GM12874 (cell line): Measurements from ENCODE around the gene ENO4.

Source experiments
- TF ChIP-seq, protein P1 (sequence below): IDR thresholded peaks from 2 replicates; pipeline ENCODE4 v1.5.1; 2011; ENCODE audit warnings: low read depth, mild to moderate bottlenecking, control low read depth, low read length, moderate library complexity; ENCODE audit not compliant: insufficient read depth

The ENO4 gene

DNA sequence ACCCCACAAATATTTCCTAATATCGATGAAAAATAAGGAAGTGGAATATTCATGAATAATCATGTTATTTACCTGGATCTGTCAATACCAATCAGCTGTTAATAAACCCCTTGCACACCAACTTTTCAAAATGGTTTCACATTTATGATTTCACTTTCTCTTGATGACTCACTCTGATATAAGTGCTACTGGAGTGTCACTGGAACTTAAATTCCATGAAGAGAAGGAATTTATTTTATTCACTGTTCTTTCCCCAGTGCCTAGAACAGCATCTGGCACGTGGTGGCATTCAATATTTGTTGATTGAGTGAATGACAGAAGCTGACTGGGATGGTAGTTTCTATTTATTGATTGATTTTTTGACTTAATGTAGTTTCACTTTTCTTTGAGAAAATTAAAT is 3.5 kb upstream of the ENO4 start:
- TF ChIP-seq, protein P1, sequence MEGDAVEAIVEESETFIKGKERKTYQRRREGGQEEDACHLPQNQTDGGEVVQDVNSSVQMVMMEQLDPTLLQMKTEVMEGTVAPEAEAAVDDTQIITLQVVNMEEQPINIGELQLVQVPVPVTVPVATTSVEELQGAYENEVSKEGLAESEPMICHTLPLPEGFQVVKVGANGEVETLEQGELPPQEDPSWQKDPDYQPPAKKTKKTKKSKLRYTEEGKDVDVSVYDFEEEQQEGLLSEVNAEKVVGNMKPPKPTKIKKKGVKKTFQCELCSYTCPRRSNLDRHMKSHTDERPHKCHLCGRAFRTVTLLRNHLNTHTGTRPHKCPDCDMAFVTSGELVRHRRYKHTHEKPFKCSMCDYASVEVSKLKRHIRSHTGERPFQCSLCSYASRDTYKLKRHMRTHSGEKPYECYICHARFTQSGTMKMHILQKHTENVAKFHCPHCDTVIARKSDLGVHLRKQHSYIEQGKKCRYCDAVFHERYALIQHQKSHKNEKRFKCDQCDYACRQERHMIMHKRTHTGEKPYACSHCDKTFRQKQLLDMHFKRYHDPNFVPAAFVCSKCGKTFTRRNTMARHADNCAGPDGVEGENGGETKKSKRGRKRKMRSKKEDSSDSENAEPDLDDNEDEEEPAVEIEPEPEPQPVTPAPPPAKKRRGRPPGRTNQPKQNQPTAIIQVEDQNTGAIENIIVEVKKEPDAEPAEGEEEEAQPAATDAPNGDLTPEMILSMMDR: no peak

DNA sequence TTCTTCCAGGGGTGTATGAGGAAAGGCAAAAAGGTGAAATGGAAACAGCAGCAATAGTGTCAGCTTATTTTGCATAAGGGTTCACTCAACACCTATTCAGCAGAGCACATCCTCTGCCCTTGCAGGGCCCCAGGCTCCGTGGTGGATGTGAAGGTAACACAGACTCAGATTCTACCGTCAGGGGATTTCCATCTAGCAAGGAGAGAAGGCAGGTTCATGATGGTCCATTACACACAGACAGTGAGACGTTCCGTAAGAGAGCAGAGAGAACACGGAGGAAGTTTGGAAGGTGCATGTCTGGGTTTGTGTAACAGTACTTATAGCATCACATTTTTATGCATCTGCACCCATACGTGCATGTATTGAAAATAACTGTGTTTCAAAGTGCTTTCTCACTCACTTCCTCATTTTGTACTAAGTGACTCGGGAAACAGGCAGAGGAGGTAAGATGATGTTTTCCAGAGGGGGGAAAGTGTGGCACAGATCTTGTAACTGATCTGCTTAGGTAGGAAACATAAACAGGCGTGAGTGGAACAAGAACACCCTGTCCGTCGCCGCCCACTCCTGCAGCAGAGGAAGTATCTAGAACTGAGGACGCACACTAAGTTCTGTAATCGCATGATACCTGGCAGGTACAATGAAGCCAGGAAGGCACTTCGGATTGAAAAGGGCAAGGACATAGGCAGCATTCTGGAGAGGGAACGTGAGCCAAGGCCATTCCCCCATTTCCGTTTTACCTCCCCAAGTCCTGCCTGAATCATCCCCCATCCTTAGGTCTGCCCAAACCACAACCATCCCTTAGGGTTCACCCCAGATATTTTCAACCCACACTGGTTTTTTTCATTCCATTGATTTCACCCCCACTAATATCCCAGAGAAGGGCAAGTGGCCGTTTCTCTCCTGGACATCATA is 1.0 kb upstream of the ENO4 start:
- TF ChIP-seq, protein P1: no peak

DNA sequence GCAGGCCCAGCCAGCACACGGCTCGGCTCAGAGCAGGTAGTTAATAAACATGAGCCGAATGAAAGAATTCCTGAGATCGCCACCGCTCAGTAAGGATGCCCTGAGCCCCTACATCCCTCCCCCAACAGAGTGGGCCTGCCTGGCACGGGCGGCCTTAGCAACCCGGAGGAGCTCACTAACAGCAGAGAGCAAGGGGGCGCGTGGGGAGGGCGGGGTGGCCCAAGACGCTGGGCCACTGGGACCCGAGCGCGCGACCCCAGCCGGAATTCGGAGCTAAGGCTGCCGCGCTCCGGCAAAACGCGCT is 403 bp upstream of the ENO4 start:
- TF ChIP-seq, protein P1: no peak

DNA sequence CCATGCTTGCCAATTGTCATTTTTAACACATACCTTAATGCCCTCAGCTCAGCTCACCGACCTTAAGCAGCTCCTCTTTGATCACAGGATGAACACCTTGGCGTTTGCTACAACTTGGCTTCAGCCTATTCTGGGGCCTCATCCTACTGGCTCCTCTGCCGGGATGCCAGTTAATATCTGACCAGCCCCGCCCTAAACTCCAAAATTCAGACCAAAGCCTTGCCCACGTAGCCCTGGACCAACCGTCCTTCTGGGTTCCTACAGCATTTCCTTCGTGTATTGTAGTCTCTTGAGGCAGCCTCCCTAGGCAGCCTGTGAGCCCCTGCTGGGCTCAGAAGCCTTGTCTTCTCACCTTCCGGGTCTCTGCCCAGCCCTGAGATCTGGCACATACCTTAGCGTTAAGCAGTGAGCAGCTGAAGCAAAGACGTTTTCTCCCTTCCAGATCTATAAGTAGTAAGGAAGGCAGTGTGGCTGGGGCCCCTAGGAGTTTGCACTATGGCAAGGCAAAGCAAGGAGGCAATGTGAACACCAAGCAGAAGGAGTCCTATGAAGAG is 836 bp downstream of the ENO4 start:
- TF ChIP-seq, protein P1: no peak

DNA sequence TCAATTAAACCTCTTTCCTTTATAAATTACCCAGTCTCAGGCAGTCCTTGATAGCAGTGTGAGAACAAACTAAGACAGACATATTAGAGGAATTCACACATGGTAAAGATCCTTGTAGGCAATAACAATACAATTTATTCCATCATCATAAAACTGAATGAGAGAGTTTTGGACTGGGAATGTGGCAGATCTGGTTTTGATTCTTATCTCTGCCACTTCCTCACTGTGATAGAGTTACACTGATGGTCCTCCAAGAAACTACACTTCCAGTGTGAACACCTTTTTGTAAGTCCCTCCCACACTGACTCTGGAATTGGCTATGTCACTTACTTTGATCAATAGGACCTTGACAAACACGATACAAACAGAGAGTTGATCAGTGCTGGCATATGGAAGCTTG is 2.9 kb downstream of the ENO4 start:
- TF ChIP-seq, protein P1: no peak

DNA sequence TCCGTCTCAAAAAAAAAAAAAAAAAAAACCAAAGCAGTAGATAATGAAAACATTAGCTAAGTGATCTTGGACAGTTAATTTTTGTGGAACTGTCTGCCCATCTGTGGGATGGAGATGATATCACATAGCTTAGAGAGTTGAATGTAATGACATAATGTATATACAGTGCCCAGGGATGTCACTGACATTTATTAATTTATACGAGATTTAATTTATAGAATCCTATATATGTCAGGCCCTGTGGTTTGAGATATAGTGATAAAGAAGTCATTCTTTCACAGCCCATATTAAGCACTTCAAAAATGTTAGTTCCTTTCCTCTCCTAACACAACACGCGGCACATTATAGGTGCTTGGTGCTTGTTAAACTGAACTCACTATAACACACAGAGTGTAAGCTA is 4.0 kb downstream of the ENO4 start:
- TF ChIP-seq, protein P1: no peak

DNA sequence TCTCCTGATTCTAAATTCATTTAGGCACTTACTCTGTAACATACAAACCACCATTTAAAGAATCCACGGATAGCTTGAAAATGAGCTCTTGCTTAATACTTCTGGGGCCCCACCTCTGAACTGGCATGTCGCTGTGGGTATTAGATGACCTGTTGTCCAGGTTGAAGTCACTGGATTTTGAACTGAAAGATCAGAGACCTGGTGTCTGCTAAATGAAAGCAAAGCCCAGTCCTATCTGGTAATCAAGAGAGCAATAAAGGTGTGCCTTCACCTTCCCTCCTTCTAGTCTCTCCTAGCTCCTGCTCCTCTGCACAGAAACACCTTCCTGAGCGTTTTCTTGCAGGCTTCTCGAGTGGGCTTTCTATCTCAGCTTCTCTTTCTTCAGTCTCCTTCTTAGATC is 4.4 kb downstream of the ENO4 start:
- TF ChIP-seq, protein P1: no peak
